ENCODE measurements around the gene CCDC142.

- TF ChIP-seq CTCF (IDR thresholded peaks at IDR 0.05), result no peak
- no peak for TF ChIP-seq POLR2A (IDR thresholded peaks at IDR 0.05)
These were observed 11.3 kb downstream of the CCDC142 start for GRCh38 chr2:74471332-74472065.
